IMR-90 (cell line): ENCODE data around the gene CRYZL1.
A peak's percentile ranks its signal among the peaks of the same experiment; 100 is the strongest.

Experiments used
- MXI1 ChIP-seq: IDR thresholded peaks from 2 replicates; pipeline ENCODE4 v1.6.1; 2012; ENCODE audit warnings: low read depth, mild to moderate bottlenecking, low read length, moderate library complexity, borderline replicate concordance
- SMC3 ChIP-seq: fragments of 150-350 bp; IDR thresholded peaks from 2 replicates; pipeline ENCODE4 v1.6.1; 2016; ENCODE audit warnings: low read depth, mild to moderate bottlenecking, antibody characterized with exemption, low read length, moderate library complexity

- no peak for TF ChIP-seq SMC3
- peak; percentile 42; the same call in 1 of the 2 replicates for TF ChIP-seq MXI1
Measured at GRCh38 chr21:33642027-33642895, 720 bp upstream of the CRYZL1 start, which contains the start of gene ITSN1.
